Mammary epithelial cell (primary cell): ENCODE results near the gene IL4R.

Source experiments
- CTCF ChIP-seq, 2 donors: IDR thresholded peaks in 1 of 2; conservative IDR thresholded peaks in 1 of 2; 2 replicates each; pipeline ENCODE4 v1.5.1; 2011 to 2012; ENCODE audit warnings: inconsistent platforms in 2 of 2, low read length in 2 of 2, mild to moderate bottlenecking in 2 of 2, control low read depth in 1 of 2, low read depth in 1 of 2; ENCODE audit not compliant: insufficient read depth in 1 of 2; ENCODE audit errors: extremely low read depth in 1 of 2
- EZH2 ChIP-seq: IDR thresholded peaks from 2 replicates; pipeline ENCODE4 v1.6.1; 2012; ENCODE audit warnings: low read length, inconsistent platforms, borderline replicate concordance

GRCh38 chr16:27302126-27302525 is 11.6 kb upstream of the IL4R start:
- TF ChIP-seq CTCF (conservative IDR thresholded peaks at IDR 0.05 in 1 of 2, IDR thresholded peaks at IDR 0.05 in 1 of 2; ENCODE audit: extremely low read depth in 1 of 2, insufficient read depth in 1 of 2, low read depth in 1 of 2, low read length in 2 of 2) (no peak), EZH2 (no peak)
